GM21619 (cell line): ENCODE results near the gene ZNF30.
A peak's percentile ranks its signal among the peaks of the same experiment; 100 is the strongest.
"Not testable (repeated sequence)": the region's sequence is repeated elsewhere in the genome, so short reads cannot be mapped to it uniquely, and the experiment has no call there.

ENCODE experiments used
- ATAC-seq: cut with Tn5 transposase; IDR thresholded peaks from one replicate; pipeline ENCODE4 v1.9.1; 2021; ENCODE audit not compliant: unreplicated experiment

Gene ZNF30

DNA sequence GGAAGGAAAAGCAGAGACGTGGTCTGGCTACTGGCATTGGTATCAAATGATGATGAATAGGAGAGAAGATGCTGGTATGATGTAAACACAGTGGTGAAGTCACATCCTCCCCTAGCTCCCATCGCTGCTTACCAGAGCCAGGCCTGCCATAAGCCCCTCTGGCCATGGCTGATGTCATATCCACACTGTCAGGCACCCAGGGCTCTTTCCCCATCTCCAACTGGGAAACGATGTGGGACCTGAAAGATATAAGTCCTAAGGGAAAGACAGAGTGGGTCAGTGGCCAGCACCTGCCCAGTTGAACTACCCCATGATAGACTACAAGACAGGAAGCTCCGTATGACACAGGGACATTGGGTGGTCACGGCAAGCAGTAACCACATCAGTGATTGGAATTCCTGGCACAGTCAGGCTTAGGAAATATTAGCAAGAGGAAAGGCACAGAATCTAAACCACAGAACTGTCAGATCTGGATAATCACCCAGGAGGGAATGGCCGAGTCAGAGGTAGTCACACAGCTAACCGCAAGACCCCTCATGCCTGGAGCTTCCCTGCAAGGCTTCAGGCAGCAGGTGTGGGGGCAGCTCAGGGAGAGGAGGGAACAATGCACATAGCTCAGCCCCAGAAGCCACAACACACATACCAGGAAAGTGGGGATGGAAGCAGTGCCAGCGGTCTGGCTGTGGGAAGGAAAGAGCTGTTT, 33.6 kb downstream of the ZNF30 start:
- no peak for ATAC-seq

DNA sequence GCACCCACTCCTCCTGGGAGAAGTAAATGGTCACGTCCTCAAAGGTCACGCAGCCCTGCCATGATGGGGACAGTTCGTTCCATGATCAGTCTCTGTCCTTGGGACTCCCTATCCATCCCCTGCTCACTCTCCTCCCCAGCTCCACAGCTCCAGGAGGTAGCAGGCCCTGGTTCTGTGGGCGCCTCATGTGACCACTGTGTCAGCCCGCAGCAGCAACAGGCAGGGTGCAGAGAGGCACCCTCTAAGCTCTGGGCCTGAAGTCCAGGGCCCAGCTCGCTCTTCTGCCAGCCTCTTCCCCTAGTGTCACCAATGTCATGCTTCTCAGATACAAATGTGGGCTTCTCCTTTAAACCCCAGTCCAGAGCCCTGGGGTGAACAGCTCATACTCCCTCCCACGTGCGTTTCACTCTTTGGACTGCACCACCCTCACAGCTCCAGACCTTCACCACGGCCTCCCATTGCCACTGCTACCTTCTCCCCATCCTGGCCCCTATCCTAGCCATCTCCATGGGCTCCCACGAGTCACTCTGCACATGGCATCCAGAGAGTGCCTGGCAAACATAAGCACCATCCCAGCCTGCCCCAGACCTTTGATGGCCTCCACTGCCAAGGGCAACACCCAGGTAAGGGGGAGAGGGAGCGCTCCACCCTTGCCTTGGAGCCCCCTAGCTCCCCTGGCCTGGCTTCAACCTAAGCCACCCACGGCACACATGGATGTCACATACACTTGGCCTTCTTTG, 34.4 kb downstream of the ZNF30 start:
- no peak for ATAC-seq

DNA sequence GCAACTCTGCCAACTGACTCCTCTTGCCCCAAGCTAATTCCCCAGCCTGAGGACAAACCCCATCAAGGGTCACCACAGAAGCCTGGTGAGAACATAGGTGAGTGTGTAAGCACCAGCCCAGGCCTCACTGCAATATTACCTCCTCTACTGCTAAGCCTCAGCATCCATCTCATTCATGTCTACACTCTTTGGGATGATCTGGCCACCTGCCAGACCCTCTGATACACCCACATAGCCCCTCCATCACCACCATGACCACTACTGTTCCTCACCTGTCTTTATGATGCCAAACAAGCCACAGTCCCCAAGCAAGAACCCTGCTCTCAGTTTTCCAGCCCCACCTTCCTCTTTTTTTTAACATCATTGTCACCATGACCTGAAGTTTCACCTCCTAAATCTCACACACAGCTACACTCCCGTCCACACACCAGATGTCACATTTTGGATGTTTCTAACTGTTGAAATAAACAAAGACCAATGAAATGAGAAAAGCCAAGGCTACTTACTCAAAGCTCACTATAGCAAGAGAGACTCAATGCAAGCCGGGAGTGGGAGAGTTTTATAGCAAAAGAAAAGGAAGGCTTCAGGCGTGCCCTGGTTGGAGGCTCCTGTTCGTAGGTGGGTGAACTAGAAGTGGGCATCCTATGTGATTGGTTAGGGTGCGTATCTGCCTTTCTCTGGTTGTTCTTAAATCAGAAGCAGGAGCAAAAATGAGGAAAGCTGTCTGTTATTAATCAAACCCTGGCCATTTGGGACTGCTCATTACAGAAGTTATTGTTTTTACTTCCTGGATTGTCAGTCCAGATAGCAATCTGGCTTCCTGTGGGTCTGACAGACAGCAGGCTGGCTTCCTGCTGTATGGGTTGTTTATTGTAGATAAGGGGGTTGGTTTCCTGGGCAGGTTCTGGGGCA, 35.3 kb downstream of the ZNF30 start:
- no peak for ATAC-seq

DNA sequence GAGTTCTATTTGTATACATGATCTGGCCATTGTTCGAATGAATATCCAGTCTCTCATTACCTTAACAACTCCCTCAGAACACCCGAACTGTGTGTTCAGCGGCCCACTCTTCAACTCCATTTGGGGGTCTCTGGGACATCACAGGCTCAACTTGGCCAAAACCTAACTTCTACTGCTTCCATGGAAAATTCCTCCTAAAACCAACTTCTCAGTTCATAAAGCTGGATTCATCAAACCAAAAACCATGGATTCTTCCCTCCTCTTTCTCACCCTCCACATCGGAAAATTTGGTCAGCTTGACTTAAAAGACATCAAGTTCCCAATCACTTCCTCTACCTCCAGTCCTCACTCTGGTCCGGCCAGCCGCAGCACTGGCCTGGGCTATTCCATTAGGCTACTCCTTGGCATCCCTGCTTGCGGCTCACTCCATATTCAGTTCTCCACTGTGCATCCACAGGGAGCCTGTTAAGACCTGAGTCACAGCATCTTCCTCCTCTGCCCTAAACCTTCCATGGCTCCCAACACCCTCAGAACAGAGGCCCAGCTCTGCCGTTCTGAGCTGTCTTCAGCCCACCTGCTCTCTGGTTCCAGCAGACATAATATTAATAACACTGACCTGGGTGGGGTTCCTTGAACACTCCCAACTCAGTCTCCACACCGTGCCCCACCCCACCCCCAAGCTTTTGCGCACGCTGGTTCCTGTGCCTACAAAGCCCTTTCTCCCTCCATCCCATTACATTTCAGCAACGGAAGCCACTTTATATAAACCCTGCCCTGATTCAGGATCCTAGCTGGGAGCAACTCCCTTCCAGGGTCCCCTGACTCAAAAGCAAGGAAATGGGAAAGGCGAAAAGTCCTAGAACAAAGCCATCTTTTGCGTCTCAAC, 36.2 kb downstream of the ZNF30 start:
- no peak for ATAC-seq

DNA sequence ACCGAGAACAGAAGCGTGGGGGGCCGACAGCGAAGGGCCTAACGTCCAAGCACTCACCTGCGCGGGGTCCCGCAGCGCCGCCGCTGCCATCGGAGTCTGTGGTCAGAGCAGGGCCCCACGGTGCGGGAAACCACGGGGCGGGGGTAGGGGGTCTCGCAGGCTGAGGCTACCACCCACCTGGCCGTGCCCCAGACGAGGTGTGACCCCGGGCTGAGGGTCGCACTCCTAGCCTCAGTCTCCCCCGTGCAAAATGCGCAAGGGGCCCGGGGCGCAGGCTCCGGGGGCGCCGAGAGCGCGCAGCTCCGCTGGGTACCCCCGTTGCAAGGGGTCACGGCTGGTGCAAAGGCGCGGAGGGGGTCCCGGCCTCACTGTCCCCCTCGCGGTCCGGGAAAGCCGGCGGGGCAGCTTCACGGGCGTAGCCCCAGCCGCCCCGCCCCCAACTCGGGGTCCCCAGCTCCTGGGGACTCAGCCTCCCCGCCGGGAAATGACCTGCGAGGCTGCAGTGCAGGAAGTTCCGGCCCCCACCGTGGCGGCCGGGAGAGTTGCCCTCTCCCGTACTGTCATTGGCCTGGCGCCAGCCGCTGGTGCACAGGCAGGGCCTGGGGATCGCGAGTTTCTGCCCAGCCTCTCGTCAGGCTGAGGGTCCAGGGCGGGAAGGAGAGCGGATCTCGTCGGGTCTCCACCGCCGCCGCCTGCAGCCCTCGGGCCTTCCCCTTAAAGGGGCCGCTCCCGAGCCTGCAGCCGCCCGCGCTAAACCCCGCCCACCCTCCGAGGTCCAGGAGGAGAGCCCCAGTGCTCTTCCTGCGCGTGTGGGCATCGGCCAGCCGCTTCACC, 37.1 kb downstream of the ZNF30 start, which contains the start of gene ZNF792:
ZNF792 (minus strand) TSS at position 657 of the 834 bp plus-strand sequence; CDS start at position 90, 567 bp downstream.
- peak; percentile 89 for ATAC-seq

DNA sequence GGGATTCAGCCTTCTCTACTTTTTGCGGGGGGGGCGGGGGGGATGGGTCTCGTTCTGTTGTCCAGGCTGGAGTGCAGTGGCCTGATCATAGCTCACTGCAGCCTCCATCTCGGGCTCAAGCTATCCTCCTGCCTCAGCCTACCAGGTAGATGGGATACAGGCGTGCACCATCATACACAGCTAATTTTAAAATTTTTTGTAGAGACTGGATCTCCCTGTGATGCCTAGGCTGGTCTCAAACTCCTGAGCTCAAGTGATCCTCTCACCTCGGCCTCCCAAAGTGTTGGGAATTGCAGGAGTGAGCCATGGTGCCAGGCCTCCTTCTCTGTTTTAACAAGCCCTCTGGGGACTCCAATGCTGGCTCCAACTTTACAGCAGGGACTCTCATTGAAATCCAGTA, 37.9 kb downstream of the ZNF30 start:
- ATAC-seq: no peak

DNA sequence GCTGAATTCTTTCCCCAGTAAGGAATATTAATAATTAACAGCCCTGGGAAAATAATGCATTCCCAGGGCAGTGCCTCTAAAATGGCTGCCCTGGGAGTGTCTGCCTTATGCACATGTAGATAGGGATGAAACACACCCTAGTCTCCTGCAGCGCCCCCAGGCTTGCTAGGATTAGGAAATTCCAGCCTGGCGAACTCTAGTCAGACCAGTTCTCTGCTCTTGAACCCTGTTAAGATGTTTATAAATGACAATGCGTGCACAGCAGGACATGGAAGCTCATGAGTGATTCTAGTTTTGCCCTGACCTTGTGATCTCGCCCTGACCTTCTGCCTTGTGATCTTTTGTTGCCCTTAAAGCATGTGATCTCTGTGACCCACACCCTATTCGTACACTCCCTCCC, 38.8 kb downstream of the ZNF30 start:
- ATAC-seq: not testable (repeated sequence)

DNA sequence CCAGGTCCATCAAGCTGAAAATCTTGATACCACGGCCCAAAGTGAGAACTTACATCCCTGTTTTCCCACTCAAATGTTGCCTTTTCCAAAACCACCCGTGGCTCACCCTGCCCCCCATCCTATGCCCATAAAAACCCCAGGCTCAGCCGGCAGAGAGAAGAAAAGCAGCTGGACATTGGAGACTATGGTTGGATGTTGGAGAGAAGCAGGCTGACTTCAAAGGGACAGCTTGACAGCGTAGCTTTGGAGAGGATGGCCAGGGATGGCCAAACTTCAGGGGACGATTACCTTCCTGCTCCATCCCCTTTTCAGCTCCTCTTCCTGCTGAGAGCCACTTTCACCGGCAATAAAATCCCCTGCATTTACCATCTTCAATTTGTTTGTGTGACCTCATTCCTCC, 40.8 kb downstream of the ZNF30 start:
- no peak for ATAC-seq

DNA sequence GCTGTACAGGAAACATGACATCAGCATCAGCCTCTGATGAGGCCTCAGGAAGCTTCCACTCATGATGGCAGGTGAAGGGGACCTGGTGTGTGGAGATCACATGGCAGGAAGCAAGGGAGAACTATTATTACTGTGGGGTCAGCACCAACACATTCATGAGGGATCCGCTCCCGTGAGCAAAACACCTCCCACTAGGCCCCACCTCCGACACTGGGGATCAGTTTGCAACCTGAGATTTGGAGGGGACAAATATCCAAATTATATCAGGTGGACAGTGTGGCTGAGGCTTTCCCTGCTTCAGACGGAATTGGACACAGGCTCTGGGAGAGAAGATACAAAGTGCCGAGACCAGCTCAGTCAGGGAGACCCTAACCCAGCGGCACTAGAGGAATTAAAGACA, 43.0 kb downstream of the ZNF30 start:
- no peak for ATAC-seq

DNA sequence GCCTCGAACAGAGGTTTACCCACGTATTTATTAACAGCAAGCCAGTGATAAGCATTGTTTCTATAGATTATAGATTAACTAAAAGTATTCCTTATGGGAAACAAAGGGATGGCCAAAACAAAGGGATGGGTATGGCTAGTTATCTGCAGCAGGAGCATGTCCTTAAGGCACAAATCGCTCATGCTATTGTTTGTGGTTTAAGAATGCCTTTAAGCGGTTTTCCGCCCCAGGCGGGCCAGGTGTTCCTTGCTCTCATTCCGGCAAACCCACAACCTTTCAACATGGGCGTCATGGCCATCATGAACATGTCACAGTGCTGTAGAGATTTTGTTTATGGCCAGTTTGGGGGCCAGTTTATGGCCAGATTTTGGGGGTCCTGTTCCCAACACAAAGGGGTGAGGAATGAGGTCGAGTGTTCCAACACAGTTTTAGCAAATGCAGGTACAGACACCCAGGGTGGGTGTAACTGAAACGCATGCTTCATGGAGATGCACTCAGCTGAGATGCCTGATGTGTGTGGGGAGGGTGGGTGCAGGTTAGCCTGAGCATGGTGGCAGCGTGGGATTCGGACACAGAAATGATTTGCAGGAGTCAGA, 43.6 kb downstream of the ZNF30 start:
- not testable (repeated sequence) for ATAC-seq

DNA sequence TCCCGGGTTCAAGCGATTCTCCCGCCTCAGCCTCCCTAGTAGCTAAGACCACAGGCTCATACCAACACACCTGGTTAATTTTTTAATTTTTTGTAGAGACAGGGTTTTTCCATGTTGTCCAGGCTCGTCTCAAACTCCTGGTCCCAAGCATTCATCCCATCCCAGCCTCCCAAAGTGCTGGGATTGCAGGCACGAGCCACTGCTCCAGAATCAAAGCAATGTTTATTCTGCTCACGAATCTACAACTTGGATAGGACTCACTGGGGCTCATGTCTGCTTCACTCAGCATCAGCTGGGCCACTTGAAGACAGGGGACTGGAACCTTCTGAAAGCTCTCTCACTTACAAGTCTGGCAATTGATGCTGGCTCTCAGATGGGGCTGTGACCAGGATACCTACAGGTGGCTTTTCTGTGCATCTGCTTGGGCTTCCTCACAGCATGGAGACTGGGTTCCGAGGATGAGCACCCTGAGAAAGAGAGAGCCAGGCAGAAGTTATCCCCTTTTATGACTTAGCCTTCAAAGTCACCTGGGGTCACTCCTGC, 45.5 kb downstream of the ZNF30 start:
- no peak for ATAC-seq

DNA sequence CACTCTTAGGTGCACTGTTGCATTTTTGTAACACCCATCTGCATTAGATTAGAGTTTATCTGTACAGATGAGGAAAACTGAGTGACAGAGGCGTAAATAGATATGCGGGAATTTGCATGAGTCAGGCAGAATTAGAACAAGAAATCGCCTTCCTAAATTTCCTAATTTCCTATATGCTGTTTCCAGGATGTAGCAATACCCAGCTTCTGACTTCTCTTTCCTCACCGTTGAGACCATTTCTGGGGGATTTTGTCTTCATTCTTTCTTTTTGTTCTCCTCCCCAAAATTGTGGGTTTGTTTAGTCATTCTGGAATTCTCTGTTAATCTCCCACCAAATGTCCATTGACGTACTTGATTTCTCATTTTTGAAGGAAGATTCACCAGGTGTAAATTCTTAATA, 47.9 kb downstream of the ZNF30 start:
- no peak for ATAC-seq

DNA sequence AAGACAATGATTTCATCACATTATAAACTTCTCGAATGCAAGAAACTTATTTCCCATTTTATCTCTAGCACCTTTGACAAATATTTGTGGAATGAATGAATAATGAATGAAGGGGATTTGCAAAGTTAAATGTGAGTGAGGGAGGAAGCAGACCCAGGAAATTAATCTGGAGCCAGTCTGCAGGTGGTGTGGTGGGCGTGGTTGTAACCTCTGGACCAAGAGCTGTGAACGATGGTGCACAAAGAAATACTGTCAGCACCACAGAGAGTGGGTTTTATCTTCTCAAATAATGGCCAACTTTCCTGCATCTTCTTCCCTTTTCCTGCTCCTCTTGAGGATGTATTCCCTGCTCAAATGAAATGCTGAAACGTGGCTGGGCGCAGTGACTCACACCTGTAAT, 48.4 kb downstream of the ZNF30 start:
- no peak for ATAC-seq

DNA sequence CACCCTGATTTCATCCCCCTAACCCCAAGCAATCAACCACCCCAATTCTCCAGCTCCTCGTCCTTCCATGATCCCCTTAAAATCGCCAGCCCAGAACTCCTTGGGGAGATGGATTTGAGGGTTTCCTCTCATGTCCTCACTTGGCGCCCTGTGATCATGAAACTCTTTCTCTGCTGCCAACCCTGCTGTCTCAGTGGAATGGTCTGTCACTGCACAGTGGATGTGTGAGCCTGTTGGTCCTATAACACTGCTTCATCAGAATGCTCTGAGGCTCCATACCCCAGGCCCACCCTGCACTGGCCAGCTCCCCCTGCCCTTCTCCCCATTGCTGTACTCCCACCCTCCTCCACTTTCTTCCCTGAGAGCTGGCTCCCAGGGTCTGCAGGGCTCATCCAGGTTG, 49.9 kb downstream of the ZNF30 start:
- ATAC-seq: no peak

DNA sequence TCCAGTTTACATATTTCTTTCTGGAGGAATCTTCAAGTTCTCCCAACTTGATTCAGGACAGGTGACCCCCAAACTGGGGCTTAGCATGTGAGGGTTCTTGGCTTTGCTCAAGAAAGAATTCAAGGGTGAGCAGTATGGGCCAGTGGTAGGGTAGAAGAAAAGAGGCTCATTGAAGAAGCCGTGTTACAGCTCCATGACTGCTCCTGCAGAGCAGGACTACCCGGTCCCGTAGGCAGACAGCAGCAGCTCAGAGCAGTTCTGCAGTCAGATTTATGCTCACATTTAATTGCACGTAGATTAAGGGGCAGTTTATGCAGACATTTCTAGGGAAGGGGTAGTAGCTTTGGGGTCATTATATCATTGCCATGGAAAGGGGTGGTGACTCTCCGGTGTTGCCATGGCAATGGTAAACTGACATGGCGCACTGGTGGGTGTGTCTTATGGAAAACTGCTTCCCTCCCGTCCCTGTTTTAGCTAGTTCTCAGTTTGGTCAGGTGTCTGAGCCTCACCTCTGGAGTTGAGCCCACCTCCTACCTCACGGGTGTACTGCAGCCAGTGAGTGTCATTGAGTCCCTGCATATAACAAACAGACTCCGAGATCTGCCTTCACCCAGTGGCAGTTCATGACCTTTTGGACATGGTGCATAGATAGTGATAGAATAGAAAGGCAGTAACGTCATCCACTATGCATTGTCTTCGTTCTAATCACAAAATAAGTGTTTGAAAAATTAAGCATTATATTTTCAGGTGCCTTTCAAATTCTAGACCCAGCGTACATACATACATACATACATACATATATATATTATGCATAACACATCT, 53.3 kb downstream of the ZNF30 start:
- ATAC-seq: no peak

DNA sequence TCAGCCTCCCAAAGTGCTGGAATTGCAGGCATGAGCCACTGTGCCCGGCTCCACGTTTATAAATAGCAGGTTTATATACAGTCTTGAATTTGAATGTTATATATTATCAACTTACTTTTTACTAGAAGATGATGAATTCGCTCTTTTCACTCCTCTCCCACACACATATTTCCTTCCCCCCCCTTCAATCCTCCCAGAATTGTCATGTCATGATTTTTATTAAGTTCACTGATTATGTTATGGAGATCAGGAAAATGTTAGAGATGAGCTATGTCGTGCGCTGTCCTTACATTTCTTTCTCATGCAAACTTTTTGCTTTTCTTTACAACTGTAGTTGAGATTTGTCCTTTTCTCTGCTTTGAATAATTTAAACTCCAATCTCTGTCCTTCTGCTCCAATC, 55.6 kb downstream of the ZNF30 start:
- ATAC-seq: no peak

DNA sequence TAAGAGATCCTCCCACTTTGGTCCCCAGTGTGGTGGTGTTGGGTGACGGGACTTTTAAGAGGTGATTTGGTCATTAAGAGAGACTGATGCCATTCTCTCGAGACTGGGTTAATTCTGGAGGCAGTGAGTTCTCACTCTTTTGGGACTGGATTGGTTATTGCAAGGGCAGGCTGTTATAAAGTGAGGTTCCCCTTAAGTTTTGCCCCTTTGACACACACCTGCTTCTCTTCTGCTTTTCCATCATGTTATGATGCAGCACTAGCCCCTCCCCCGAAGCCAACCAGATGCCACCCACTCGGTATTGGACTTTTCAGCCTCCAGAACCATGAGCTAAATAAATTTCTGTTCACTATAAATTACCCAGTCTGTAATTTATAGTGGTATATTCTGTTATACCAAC, 57.1 kb downstream of the ZNF30 start:
- ATAC-seq: no peak

DNA sequence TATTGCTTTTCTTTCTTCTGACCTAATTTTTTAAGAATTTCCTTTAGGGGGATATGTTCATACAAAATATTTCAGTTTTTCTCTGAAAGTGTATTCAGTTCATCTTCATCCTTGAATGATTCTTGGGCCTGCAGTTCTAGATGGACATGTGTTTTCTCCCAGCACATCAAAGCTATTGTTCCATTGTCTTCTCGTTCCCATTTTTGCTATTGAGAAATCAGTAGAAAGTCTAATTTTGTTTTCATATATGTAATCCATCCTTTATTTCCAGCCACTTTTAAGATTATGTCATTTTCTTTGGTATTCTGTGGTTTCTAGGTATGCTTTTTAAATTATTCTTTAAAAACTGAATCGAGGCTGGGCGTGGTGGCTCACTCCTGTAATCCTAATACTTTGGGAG, 57.6 kb downstream of the ZNF30 start:
- ATAC-seq: no peak
